NCI-H748 treated with DMSO at 0.1 percent for 48 hours (cell line): ENCODE data around the gene ADAMTS16.

Source experiments
- DNase-seq: peaks from one replicate; lab custom pipeline; 2025; lab: John Stamatoyannopoulos, UW

The ADAMTS16 gene

GRCh38 chr5:5315068-5315980, 175.2 kb downstream of the ADAMTS16 start:
- DNase-seq = no peak

DNA sequence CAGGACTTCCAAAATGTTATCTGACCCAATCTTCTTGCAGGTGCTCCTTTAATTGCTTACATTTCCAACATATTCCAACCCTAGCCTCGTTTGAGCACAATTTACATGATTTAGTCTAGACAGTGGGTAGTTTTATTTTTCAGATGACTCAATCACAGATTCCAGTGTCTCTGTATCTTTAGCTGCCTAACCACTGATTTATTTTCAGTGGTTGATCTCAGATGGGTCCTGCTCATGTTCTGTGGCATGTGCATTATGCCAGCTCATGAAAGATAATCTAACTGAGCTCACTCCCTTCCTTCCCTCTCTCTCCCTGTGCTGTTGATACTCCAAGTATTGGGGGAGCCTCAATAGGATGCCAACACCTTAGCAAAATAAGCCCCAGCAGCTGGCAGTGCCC, 176.2 kb downstream of the ADAMTS16 start:
- DNase-seq = no peak

DNA sequence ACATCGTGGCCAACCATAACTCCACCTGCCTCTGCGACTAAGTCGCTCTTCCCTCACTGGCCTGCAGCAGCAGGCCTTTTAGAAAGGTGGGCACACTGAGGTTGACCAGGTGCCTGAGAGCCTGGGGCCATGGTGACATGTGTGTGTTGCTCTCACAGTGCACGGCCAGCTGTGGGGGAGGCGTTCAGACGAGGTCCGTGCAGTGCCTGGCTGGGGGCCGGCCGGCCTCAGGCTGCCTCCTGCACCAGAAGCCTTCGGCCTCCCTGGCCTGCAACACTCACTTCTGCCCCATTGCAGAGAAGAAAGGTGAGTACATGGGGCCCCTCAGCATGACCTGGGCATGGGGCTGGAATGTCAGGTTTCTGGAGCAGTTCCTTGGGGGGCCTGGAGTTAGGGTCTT, 177.8 kb downstream of the ADAMTS16 start:
- no peak for DNase-seq

- no peak for DNase-seq
Measured at GRCh38 chr5:5318426-5319190, 178.5 kb downstream of the ADAMTS16 start.

GRCh38 chr5:5320062-5320805, 180.1 kb downstream of the ADAMTS16 start:
- DNase-seq = no peak

GRCh38 chr5:5321137-5321536, 181.0 kb downstream of the ADAMTS16 start:
- DNase-seq = no peak

- DNase-seq = no peak
Measured at GRCh38 chr5:5323551-5323950, 183.4 kb downstream of the ADAMTS16 start.

DNA sequence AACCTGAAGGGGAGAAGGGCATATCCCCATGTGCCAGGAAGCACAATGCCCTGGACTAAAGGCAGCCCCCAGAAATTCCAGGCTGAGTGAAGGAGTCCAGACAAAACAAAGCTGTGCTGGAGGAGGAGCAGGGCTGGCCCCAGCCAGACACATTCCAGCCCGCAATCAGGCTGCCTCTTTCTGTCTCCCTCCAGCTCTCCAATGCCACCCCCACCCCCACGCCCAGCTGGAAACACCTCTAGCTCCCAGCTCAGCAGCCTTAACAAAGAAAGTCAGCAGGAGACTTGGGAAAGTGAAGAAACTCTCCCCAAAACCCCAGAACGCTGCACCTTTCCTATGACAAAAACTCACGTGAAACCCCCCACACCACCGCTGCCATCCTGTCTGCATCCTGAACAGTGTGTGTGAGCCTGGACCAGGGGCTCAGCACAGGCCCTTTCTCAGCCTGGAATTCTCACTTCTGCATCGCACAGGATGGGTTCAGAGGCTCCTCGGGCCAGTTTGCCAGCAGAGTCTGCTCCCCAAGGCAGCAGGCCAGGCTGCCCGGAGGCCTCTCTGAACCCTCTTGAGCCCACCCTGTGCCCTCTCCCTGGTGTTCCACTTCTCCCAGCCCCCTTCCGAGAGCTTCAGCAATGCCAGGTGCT, 186.1 kb downstream of the ADAMTS16 start:
- no peak for DNase-seq

DNA sequence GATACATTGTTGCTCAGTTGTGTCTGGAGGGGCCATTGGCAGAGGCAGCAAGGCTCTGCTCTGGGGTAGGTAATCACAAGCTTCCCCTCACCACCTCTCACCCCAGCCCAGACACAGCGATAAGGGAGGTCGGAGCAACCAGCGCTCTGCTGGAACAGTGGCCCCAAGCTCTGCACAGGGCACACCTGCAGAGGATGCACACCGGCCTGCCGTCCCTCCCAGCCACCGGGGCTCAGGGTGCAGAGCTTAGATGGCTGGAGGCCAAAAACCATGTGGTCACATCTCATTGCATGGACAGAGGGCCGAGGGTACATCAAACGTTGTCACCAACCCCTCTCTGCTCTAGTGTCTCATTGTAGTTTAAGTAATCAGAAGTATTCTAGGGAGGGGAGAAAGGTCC, 187.0 kb downstream of the ADAMTS16 start:
- no peak for DNase-seq

- DNase-seq = no peak
Measured at GRCh38 chr5:5330728-5331452, 190.8 kb downstream of the ADAMTS16 start.

- no peak for DNase-seq
Measured at GRCh38 chr5:5331848-5332247, 191.7 kb downstream of the ADAMTS16 start.

DNA sequence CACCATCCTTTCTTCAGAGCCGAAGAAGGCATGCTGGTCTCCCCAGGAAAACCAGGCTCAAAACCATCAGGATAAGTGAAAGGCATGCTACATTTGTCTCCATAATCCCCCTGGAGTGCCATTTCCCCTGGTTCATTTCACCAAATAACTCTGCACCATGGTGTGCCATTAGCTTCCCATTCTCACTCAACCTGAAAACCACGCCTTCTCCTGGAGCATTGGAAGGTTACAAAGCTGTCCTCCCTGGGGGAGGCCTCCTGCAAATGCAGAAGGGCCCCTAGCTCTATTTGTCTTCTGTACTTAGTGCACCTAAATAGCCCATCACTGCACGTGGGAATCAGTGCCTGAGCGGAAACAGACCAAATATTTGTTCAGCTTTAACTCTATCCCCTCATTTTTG, 192.2 kb downstream of the ADAMTS16 start:
- DNase-seq = peak; percentile 78

DNA sequence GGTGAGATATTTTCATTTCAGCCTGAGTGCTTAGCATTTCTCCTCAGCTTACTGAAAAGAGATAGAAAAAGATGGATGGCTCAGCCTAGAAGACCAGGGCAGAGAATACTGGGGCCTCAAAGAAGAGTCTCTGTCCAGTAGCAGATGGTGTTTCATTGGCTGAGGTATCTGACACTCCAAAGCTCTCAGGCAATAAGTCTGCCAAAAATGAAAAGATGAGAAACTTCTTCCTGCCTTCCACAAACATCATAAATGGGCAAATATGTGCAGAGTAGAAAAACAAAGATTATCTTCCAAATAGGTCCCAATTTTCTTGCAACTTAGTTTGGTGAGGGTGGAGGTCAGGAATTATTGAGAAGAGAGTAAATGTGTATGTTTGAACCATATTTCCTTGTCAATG, 195.0 kb downstream of the ADAMTS16 start:
- DNase-seq = no peak

DNA sequence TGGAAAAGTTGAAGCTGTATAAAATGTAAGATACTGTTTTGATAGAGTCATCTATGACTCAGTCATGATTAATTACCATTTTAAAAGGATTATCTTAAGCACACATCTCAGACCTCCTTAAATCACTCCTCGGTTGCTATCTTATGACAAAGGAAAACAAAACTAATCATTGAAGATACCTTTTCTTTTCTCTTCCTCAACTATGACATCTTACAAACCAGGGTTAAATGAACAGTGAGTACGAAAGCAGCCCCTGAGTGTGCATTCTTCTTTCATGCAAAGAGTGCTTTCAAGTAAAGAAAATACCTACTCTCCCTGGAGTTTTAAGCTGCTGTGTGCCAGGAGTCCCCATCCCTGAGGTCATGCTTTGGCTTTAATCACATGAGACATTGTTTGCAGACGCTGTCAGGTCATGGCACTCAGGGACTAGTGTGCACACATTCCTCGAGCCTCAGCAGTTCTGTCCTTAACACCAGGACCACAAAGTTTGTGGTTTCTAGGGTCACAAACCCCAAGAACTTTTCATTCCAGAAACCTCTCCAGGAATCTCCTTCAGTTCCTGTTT, 195.7 kb downstream of the ADAMTS16 start:
- DNase-seq = no peak

DNA sequence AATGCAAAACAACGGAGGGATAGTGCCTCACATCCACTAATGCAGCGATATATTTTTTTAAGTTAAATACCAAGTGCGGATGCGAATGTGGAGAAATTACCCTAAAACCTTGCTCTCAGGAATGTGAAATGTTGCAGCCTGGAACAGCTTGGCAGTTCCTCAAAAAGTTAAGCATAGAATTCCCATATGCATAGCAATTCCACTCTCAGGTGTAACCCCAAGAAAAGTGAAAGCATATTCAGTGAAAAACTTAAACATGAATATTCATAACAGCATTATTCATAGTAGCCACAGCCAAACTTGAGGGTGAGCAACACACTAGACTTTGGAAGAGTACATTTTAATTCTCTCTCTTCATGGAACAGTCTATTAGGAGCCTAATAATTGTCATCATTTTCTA, 199.1 kb downstream of the ADAMTS16 start:
- DNase-seq = no peak

- no peak for DNase-seq
Measured at GRCh38 chr5:5340206-5340729, 200.1 kb downstream of the ADAMTS16 start.

DNA sequence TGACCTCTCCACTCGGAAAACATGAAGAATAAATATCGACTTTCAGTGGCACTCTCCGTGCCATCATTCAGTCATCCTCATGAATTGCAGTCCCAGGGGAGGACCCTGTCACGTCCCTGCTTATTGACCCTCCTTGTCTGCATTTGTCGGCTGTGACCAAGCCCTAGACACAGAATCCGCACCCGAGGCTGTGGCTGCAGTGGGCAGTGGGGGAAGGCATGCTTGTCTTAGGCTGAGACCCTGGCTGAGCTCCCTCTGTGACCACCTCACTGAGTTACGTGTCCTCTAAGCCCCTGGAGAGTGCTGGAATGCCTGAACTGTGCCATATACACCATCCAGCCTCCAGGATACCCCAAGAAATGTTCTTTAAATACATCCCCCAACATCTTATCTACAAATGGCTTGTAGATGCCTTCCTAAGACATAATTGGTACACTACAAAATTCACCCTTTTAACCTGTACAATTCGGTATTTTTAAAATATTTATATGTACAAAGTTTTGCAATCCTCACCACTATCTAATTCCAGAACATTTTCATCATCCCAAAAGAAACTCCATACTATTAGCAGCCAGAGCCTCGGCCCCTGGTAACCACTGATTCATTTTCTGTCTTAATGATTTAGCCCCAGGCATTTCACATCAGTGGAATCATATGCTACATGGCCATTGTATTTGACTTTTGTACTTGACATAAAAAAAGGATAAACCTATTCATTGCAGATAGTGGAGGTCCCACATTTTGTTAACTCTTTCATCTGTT, 201.6 kb downstream of the ADAMTS16 start:
- DNase-seq = no peak

- no peak for DNase-seq
Measured at GRCh38 chr5:5342784-5343183, 202.7 kb downstream of the ADAMTS16 start.

DNA sequence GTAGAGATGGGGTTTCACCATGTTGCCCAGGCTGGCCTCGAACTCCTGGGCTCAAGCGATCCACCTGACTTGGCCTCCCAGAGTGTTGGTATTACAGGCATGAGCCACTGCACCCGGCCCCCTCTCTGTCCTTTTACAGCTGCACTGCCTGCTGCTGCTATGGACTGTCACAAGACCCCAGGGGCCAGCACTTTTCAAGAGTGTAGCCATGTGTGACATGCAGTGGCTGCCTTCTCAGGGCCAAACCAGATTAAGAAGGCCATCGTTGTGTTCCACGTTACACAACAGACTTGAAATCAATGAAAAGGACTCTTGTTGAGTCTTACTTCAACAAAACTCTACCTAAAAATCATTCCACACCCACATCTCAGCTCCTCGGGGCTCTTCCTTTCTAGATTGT, 203.4 kb downstream of the ADAMTS16 start:
- no peak for DNase-seq

- DNase-seq = no peak
Measured at GRCh38 chr5:5344051-5344571, 204.0 kb downstream of the ADAMTS16 start.
